Neural cell (in vitro differentiated cells): ENCODE data around the gene APH1B.

Experiments
- CTCF ChIP-seq: fragments of 450-650 bp; IDR thresholded peaks from 2 replicates; pipeline ENCODE4 v1.5.1; 2014; ENCODE audit warnings: antibody characterized with exemption, mild to moderate bottlenecking, moderate library complexity; ENCODE audit not compliant: poor library complexity, severe bottlenecking
- EP300 ChIP-seq: fragments of 450-650 bp; conservative IDR thresholded peaks from 2 replicates; pipeline ENCODE4 v1.6.1; 2014; ENCODE audit warnings: antibody characterized with exemption, mild to moderate bottlenecking, moderate library complexity; ENCODE audit not compliant: poor library complexity, severe bottlenecking
- EZH2 ChIP-seq: fragments of 200-600, 300-800 bp; shearing (Covaris generic), sonication (generic); IDR thresholded peaks from 2 replicates; pipeline ENCODE4 v1.6.1; 2014; ENCODE audit warnings: antibody characterized with exemption, low read length, borderline replicate concordance, mild to moderate bottlenecking; ENCODE audit not compliant: insufficient read depth, poor library complexity, severe bottlenecking
- POLR2AphosphoS5 ChIP-seq: IDR thresholded peaks from 2 replicates; pipeline ENCODE4 v1.6.1; 2012
- RAD21 ChIP-seq: fragments of 450-650 bp; conservative IDR thresholded peaks from 2 replicates; pipeline ENCODE4 v1.6.1; 2014; ENCODE audit warnings: antibody characterized with exemption, mild to moderate bottlenecking, moderate library complexity
- REST ChIP-seq: IDR thresholded peaks from 2 replicates; pipeline ENCODE4 v1.6.1; 2012; ENCODE audit warnings: borderline replicate concordance
- SMC3 ChIP-seq: fragments of 450-650 bp; conservative IDR thresholded peaks from 2 replicates; pipeline ENCODE4 v1.6.1; 2014; ENCODE audit warnings: antibody characterized with exemption, mild to moderate bottlenecking, moderate library complexity; ENCODE audit not compliant: poor library complexity
- TAF1 ChIP-seq: IDR thresholded peaks from 2 replicates; pipeline ENCODE4 v1.6.1; 2012; ENCODE audit warnings: low read depth

- TF ChIP-seq POLR2AphosphoS5 = no peak
- no peak for TF ChIP-seq EZH2
- TF ChIP-seq SMC3 = no peak
- no peak for TF ChIP-seq RAD21
- TF ChIP-seq CTCF = no peak
- TF ChIP-seq REST = no peak
- TF ChIP-seq EP300 = no peak
- TF ChIP-seq TAF1 = no peak
Observed at GRCh38 chr15:63348392-63348791, 71.0 kb downstream of the APH1B start.
